GM12878 (cell line): ENCODE results near the gene MED31.

Experiments used
- CEBPB ChIP-seq, 2 experiments: fragments of 150-350 bp in 1 of 2; IDR thresholded peaks; 2 replicates each; pipeline ENCODE4 v1.6.1; 2012 to 2014; ENCODE audit warnings: low read depth in 2 of 2, low read length in 2 of 2, borderline replicate concordance in 1 of 2, inconsistent platforms in 1 of 2
- CTCF ChIP-seq, 3 experiments: IDR thresholded peaks in 2 of 3; conservative IDR thresholded peaks in 1 of 3; 2 replicates each; pipeline ENCODE4 v1.5.1; 2011; ENCODE audit warnings: low read depth in 3 of 3, low read length in 3 of 3, mild to moderate bottlenecking in 3 of 3, control low read depth in 2 of 3, moderate library complexity in 2 of 3, inconsistent platforms in 1 of 3, mixed read lengths in 1 of 3; ENCODE audit not compliant: control insufficient read depth in 2 of 3, insufficient read depth in 1 of 3; ENCODE audit errors: extremely low read depth in 1 of 3
- JUND ChIP-seq: IDR thresholded peaks from 2 replicates; pipeline ENCODE4 v1.6.1; 2012; ENCODE audit warnings: low read depth, mild to moderate bottlenecking, low read length, improper control_type of control experiment, moderate library complexity
- POLR2A ChIP-seq: IDR thresholded peaks from 2 replicates; pipeline ENCODE4 v1.6.1; 2011; ENCODE audit warnings: low read depth, mild to moderate bottlenecking, low read length
- POLR2AphosphoS5 ChIP-seq: IDR thresholded peaks from 2 replicates; pipeline ENCODE4 v1.6.1; 2011; ENCODE audit warnings: mild to moderate bottlenecking, low read length, inconsistent platforms
- SP1 ChIP-seq: IDR thresholded peaks from one replicate; pipeline ENCODE4 v1.6.1; 2011; ENCODE audit warnings: low read depth, low read length
- TBL1XR1 ChIP-seq: IDR thresholded peaks from 2 replicates; pipeline ENCODE4 v1.6.1; 2012; ENCODE audit warnings: low read depth, low read length, improper control_type of control experiment
- ZBTB40 ChIP-seq: fragments of 450-650 bp; IDR thresholded peaks from 2 replicates; pipeline ENCODE4 v1.6.1; 2016; ENCODE audit warnings: mild to moderate bottlenecking, moderate library complexity, borderline replicate concordance

- TF ChIP-seq SP1: no peak
- TF ChIP-seq POLR2A: no peak
- TF ChIP-seq ZBTB40: no peak
- no peak for TF ChIP-seq CTCF (IDR thresholded peaks at IDR 0.05 in 2 of 3, conservative IDR thresholded peaks at IDR 0.05 in 1 of 3; ENCODE audit: control insufficient read depth in 2 of 3, extremely low read depth in 1 of 3, insufficient read depth in 1 of 3, low read depth in 3 of 3, low read length in 3 of 3)
- TF ChIP-seq TBL1XR1: no peak
- no peak for TF ChIP-seq JUND
- TF ChIP-seq CEBPB (IDR thresholded peaks at IDR 0.05; ENCODE audit: borderline replicate concordance in 1 of 2, low read depth in 2 of 2, low read length in 2 of 2): no peak
- TF ChIP-seq POLR2AphosphoS5: no peak
Observed at GRCh38 chr17:6674586-6674985, 23.2 kb upstream of the MED31 start.
